Activated CD8-positive, alpha-beta memory T cell treated with anti-CD3 and anti-CD28 coated beads for 24 hours (primary cell): ENCODE data around the gene CFAP119.

Experiments
- DNase-seq: peaks from one replicate; pipeline ENCODE4 v3.0.0-alpha.2; 2020

CFAP119 gene

DNA sequence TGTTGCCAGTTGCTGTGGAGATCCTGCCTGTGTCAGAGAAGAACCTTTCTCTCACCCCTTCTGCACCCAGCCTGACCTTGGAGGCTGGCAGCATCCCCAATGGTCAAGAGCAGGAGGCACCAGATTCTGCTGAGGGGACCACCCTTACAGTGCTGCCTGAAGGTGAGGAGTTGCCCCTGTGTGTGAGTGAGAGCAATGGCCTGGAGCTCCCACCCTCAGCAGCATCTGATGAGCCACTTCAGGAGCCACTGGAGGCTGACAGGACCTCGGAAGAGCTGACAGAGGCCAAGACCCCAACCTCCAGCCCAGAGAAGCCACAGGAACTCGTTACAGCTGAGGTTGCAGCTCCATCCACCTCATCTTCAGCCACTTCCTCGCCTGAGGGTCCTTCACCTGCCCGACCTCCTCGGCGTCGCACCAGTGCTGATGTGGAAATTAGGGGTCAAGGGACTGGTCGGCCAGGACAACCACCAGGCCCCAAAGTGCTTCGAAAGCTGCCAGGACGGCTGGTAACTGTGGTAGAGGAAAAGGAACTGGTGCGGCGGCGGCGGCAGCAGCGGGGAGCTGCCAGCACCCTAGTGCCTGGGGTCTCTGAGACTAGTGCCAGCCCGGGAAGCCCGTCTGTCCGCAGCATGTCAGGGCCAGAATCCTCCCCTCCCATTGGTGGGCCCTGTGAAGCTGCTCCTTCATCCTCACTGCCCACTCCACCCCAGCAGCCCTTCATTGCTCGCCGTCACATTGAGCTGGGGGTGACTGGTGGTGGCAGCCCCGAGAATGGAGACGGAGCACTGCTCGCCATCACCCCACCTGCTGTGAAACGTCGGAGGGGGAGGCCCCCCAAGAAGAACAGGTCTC, 23.8 kb downstream of the CFAP119 start:
- no peak for DNase-seq

DNA sequence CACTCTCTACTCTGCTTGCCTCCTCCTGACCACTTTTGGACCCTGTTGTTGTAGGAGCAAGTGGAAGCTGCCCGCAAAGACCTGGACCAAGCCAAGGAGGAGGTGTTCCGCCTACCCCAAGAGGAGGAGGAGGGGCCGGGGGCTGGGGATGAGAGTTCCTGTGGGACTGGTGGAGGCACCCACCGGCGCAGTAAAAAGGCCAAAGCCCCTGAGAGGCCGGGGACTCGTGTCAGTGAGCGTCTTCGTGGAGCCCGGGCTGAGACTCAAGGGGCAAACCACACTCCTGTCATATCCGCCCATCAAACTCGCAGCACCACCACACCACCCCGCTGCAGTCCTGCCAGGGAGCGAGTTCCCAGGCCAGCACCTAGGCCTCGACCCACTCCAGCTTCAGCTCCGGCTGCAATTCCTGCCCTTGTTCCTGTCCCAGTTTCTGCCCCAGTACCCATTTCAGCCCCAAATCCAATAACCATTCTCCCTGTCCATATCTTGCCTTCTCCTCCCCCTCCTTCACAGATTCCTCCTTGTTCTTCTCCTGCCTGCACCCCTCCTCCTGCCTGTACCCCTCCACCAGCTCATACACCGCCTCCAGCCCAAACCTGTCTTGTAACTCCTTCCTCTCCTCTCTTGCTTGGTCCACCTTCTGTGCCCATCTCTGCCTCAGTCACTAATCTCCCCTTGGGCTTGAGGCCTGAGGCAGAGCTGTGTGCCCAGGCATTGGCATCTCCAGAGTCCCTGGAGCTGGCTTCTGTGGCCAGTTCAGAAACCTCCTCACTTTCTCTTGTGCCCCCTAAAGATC, 24.7 kb downstream of the CFAP119 start:
- DNase-seq: no peak

DNA sequence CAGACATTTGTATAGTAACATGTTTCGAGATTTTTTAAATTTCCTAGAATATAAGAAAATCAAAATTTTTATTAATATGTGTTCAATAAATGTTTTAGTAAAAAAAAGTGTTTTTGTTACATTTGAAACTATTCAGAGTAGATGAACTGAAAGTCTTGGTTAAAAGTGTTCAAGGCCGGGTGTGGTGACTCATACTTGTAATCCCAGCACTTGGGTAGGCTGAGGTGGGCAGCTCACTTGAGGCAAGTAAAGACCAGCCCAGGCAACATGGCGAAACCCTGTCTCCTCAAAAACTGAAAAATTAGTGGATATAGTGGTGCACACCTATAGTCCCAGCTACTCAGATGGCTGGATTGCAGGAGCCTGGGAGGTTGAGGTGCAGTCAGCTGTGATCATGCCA, 30.5 kb downstream of the CFAP119 start:
- no peak for DNase-seq

DNA sequence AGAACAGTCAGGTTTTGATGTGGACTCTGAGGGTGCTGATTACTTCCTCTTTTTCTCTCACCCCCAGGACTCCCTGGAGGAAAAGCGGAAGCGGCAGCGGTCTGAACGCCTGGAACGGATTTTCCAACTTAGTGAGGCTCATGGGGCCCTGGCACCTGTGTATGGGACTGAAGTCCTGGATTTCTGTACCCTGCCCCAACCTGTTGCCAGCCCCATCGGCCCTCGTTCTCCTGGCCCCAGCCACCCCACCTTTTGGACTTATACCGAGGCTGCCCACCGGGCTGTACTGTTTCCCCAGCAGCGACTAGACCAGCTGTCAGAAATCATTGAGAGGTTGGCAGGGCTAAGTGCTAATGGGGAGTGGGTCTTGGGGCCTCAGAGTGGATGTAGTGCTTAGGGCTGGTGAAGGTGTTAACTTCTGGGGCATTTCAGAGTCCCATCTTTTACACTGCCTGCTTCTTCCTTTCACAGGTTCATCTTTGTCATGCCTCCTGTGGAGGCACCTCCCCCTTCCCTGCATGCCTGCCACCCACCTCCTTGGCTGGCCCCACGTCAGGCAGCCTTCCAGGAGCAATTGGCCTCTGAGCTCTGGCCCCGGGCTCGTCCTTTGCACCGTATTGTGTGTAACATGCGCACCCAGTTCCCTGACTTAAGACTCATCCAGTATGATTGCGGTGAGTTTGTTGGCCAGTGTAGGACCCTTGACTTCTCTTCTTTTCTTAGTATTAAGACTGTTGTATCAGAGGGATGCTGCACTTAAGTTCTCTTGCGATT, 32.8 kb downstream of the CFAP119 start:
- DNase-seq: no peak

DNA sequence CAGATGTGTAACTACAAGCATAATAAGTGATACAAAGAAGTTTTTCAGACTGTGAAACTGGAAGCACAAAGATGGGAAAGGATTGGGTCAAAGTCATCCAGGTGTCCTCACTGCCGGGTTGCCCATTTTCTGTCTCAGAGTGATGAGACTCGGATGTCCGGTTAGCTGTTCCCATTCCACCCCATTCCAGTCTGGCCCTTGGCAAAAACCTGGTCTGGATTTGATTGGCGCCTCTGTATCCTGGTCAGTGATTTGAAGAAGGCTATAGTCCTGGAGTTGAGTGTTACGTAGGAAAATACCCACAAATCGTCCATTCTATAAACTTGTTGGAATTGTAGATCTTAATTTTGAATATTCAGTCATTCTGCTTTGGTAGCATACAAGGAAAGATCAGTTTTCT, 33.5 kb downstream of the CFAP119 start:
- no peak for DNase-seq

DNA sequence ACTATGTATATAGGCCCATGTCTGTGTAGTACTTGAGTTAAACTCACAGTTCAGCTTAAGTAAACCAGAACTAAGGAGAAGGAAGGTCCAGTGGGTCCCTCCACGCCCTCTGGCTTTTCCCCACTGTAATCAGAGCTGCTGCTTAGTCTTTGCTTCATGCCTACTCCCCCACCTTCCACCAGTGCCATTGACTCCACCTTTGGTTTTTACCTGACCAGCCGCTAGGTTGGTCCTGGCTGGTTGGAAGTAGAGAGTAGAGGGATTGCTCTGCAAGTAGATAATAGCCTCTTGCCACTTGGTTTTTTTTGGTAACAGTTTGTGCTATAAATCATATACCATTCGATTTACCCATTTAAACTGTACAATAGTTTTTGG, 36.5 kb downstream of the CFAP119 start:
- DNase-seq: no peak

DNA sequence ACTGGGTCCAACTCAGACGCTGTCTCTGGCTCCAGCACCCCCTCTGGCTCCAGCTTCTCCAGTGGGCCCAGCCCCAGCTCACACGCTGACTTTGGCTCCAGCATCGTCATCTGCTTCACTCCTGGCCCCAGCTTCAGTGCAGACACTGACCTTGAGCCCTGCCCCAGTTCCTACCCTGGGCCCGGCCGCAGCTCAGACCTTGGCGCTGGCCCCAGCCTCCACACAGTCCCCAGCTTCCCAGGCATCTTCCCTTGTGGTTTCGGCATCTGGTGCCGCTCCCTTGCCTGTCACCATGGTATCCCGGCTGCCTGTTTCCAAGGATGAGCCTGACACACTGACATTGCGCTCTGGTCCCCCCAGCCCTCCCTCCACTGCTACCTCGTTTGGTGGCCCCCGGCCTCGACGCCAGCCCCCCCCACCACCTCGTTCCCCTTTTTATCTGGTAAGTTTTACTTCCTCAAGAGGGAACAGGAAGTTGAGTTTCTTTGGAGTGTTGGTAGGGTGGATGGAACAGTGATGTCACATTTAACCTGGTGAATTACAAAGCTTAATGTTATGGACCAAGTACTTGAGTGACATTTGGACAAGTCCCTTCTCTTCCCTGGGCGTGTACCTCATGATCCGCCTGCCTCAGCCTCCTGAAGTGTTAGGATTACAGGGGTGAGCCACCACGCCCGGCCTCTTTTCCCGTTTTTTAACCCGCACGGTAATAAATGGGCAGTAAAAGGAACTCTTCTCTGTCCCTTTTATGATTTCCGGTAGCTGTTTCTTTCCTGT, 37.0 kb downstream of the CFAP119 start:
- DNase-seq: no peak

DNA sequence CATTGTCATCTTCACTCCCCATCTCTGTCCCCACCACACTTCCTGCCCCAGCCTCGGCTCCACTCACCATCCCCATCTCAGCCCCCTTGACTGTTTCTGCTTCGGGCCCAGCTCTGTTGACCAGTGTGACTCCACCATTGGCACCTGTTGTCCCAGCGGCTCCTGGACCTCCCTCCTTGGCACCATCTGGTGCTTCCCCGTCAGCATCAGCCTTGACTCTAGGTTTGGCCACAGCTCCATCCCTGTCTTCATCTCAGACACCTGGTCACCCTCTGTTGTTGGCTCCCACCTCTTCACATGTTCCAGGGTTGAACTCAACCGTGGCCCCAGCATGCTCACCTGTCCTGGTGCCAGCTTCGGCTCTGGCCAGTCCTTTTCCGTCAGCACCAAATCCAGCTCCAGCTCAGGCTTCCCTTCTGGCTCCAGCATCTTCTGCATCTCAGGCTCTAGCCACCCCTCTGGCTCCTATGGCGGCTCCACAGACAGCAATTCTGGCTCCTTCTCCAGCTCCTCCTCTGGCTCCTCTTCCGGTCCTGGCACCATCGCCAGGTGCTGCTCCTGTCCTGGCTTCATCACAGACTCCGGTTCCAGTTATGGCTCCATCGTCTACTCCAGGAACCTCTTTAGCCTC, 38.0 kb downstream of the CFAP119 start:
- DNase-seq: no peak

DNA sequence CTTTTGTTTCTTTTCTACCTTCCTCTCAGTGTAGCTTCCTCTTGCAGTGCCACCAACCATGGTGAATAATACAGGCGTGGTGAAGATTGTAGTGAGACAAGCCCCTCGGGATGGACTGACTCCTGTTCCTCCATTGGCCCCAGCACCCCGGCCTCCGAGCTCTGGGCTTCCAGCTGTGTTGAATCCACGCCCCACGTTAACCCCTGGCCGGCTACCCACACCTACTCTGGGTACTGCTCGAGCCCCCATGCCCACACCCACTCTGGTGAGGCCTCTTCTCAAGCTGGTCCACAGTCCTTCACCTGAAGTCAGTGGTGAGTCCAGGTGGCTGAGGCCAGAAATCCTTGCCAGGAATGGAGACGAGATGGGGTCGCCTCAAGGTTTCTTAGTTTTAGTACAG, 38.9 kb downstream of the CFAP119 start:
- DNase-seq: no peak

DNA sequence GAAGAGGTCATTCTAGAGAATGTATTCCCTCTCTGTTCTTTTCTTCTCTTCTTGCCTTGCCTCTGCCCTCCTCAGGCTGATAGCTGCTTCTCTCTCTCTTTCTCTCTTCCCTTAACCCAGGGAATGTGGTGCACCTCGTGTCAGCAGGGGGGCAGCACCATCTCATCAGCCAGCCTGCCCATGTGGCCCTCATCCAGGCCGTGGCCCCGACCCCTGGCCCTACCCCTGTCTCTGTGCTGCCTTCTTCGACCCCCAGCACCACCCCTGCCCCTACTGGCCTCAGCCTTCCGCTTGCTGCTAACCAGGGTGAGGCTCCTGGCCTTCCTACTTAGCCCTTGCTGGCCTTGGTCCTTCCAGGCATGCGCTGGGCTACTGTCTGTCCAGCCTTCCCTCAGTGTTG, 39.4 kb downstream of the CFAP119 start:
- no peak for DNase-seq

DNA sequence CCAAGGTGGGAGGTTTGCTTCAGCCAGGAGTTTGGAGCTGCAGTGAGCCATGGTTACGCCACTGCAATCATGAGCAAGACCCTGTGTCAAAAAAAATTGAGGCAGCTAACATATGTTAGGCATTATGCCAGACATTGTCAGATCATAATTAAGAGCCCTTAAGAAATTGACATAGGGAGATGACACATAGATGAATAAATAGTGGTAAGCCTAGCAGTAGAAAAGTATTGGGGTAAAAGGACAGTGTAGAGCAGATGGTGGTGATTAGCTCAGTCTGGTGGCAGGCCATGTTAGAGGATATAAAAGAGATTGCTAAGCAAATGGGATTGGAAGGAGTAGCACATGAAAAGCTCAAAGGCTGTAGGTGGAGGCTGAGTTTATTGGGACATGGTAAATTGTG, 40.3 kb downstream of the CFAP119 start:
- no peak for DNase-seq

DNA sequence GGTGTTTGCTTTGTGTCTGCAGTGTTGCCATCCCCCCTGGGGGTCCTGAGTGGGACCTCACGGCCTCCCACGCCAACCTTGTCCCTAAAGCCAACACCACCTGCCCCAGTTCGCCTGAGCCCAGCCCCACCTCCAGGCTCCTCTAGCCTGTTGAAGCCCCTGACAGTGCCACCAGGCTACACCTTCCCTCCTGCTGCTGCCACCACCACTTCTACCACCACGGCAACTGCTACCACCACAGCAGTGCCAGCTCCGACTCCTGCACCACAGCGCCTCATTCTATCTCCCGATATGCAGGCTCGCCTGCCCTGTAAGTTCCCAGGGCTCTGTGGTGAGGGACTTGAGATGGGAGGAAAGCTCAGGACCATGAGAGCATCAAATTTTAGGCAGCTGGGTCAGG, 40.7 kb downstream of the CFAP119 start:
- DNase-seq: no peak

DNA sequence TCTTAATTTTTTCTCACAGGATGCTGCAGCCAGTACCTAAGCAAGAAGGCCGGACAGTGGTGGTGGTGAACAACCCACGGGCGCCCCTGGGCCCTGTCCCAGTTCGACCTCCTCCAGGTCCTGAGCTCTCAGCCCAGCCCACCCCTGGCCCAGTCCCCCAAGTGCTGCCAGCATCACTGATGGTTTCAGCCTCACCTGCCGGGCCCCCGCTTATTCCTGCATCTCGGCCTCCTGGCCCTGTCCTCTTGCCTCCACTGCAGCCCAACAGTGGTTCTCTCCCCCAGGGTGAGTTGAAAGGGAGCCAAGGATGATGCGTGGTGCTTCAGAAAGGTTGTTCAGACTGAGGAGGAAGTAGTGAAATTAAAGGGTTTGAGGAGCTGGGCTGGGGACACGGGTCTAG, 41.2 kb downstream of the CFAP119 start:
- no peak for DNase-seq

DNA sequence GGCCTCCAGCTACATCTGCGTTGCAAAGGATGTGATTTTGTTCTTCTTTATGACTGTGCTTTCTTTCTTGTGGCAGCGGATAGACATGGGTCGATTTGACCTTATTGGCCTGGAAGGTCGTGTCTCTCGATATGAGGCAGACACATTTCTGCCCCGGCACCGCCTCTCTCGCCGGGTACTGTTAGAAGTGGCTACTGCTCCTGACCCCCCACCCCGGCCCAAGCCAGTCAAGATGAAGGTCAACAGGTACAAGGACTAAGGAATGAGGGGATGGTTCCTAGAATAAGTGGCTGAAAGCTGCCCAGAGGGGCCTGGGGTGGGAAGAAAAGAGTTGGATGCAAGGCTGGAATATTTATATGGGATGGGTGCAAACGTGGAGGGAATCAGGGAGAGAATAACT, 41.8 kb downstream of the CFAP119 start:
- no peak for DNase-seq

DNA sequence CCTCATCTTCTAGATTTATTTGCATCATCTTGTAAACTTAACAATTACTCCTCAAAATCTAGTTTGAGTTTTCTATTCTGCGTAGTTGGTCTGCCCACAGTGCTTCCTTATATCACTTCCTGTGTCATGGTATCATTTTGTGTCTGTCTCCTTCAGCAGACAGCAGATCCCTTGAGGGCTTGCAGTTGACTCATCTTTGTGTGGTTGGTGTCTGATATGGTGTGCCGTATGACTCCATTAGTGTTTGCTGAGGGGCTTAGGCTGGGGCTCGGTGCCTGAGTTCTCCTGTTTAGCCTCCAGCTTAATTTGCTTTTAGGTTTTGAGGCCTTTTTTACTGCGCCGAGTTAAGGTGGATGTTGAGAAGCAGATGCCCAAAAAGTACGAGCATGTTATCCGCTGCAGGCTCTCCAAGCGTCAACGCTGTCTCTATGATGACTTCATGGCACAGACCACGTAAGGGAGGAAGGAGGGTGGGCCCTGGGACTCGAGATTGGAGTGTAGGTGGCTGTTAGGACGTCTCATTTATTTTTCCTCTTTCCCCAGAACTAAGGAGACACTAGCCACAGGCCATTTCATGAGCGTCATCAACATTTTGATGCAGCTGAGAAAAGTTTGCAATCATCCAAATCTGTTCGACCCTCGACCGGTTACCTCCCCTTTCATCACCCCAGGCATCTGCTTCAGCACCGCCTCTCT, 46.0 kb downstream of the CFAP119 start:
- DNase-seq: no peak

DNA sequence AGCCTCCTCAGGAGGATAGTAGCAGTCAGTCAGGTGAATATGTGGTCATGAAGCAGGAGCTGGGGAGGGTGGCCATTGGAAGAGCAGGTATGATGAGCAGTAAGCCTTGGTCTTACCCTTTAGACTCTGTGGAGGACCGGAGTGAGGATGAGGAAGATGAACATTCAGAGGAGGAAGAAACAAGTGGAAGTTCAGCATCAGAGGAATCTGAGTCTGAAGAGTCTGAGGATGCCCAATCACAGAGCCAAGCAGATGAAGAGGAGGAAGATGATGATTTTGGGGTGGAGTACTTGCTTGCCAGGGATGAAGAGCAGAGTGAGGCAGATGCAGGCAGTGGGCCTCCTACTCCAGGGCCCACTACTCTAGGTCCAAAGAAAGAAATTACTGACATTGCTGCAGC, 50.1 kb downstream of the CFAP119 start:
- no peak for DNase-seq

DNA sequence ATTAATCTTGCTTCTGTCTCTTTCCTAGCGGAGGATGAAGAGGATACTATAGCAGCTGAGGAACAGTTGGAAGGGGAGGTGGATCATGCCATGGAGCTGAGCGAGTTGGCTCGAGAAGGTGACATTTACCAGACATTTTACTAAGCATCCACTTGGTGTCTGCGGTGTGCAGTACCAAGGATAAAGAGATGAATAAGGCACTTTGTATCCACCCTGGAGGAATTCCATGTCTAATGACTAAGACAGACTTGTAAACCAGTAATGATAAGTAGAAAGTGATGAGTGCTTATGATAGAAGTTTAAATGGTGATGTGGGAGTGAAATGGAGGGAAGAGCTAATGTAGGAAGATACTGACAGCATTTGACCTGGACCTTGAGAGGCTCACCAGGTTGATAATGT, 50.9 kb downstream of the CFAP119 start:
- no peak for DNase-seq
